ENCODE results near the gene SEC23A. TPM values are rescaled to one million over a fixed set of nuclear protein-coding genes. Genes with fewer than 3 reads are reported as not detected.
A peak's percentile ranks its signal among the peaks of the same experiment; 100 is the strongest.
"Not testable (repeated sequence)": the region's sequence is repeated elsewhere in the genome, so short reads cannot be mapped to it uniquely, and the experiment has no call there.

The SEC23A gene
- total RNA-seq, 1 experiment from 2014 or later, result 82.4 TPM

DNA sequence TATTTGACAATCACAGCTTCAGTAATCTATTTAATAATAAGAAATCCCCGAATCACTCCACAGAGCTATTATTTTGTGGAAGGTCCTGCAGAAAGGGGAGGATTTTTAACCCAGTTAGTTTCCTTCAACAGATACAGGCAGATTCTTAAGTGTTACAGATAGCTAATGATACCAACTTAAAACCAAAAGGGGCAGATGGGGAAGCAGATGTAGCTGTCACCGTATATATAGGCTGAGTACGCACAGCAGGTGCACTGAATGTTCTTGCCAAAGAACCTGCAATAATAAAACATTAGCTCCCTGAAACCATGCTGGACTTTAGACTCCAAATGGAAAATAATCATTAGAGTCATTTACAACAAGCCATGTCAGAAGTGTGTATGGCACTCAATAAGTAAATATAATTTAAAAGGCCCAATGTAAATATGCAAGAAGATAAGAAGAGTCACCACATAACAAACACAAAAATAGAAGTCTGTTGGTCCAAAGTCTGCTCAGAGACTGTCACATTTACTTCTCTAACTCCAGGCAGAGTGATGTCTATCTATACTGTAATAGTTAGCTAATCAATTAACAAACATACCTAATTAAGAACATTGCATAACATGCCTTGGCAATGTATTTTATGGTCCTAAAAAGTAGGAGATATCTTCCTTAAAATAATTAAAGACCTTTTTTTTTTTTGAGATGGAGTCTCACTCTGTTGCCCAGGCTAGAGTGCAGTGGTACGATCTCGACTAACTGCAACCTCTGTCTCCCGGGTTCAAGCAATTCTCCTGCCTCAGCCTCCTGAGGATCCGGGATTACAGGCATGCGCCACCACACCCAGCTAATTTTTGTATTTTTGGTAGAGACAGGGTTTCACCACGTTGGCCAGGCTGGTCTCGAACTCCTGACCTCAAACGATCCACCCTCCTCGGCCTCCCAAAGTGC is 78.8 kb downstream of the SEC23A start:
- Mint-ChIP-seq H3K9me3 (ENCODE audit: unreplicated experiment) (no peaks in the 10 kb centered on the region), H3K4me3 (ENCODE audit: unreplicated experiment) (no peak overlapping the region), H3K27me3 (ENCODE audit: insufficient read depth, unreplicated experiment) (no peaks in the 10 kb centered on the region), H3K4me1 (ENCODE audit: insufficient read depth, unreplicated experiment) (peaks cover 6% of the 10 kb centered on the region), H3K36me3 (ENCODE audit: insufficient read depth, unreplicated experiment) (peaks cover 20% of the 10 kb centered on the region), H3K27ac (ENCODE audit: low read depth, unreplicated experiment) (no peak overlapping the region)
- intact Hi-C loops (cut with micrococcal nuclease), result no loop called here
- DNase-seq (ENCODE audit: unreplicated experiment), result no peak
- ChIA-PET POLR2A (no interaction called here), CTCF (interaction anchor here (0.6 to 3.0 kb wide), 2 partner anchors 8 to 141 kb away, joined by 3 to 14 read pairs; no protein-coding TSS in a partner anchor)
- no TSS peak for BruUV-seq (replicated peaks)
- no peak for TF ChIP-seq CTCF (IDR thresholded peaks at IDR 0.05; ENCODE audit: unreplicated experiment)

DNA sequence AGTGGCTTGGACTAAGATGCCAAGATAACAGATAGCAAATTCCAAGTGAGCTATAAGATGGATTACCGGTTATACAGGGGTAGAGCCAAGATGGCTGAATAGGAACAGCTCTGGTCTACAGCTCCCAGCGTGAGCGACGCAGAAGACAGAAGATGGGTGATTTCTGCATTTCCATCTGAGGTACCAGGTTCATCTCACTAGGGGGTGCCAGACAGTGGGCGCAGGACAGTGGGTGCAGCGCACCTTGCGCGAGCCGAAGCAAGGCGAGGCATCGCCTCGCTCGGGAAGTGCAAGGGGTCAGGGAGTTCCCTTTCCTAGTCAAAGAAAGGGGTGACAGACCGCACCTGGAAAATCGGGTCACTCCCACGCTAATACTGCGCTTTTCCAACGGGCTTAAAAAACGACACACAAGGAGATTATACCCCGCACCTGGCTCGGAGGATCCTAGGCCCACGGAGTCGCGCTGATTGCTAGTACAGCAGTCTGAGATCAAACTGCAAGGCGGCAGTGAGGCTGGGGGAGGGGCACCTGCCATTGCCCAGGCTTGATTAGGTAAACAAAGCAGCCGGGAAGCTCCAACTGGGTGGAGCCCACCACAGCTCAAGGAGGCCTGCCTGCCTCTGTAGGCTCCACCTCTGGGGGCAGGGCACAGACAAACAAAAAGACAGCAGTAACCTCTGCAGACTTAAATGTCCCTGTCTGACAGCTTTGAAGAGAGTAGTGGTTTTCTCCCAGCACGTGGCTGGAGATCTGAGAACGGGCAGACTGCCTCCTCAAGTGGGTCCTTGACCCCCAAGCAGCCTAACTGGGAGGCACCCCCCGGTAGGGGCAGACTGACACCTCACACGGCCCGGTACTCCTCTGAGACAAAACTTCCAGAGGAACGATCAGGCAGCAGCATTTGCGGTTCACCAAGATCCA is 85.7 kb downstream of the SEC23A start:
- DNase-seq (ENCODE audit: unreplicated experiment); BruUV-seq (replicated peaks); H3K36me3 Mint-ChIP-seq (ENCODE audit: insufficient read depth, unreplicated experiment); POLR2A ChIA-PET; H3K9me3 Mint-ChIP-seq (ENCODE audit: unreplicated experiment); H3K4me3 Mint-ChIP-seq (ENCODE audit: unreplicated experiment); H3K27me3 Mint-ChIP-seq (ENCODE audit: insufficient read depth, unreplicated experiment); H3K27ac Mint-ChIP-seq (ENCODE audit: low read depth, unreplicated experiment): not testable (repeated sequence)
- H3K4me1 Mint-ChIP-seq (ENCODE audit: insufficient read depth, unreplicated experiment), result peaks cover 12% of the 10 kb centered on the region
- CTCF ChIA-PET, result interaction anchor here (0.6 to 3.3 kb wide), 7 partner anchors 8 to 413 kb away, joined by 3 to 18 read pairs (median 3); no protein-coding TSS in a partner anchor
- intact Hi-C loops (cut with micrococcal nuclease), result loop anchor here (10.0 kb wide), 1 partner anchor 413 kb away; no protein-coding TSS in a partner anchor

DNA sequence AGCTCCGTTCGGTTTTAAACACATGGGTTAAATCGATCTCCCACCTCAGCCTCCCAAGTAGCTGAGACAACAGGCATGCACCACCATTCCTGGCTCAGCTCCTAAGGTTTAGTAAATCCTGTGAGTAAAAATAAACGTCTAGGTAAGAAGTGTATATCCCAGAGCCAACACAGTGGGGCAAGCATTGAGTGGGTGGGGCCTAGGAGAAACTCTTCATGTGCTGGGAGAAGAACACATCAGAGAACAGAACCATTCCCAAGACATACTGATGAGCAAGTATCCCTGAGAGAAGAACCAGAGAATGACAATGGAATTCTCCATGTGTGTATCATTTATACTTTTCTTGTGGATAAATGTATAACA is 86.3 kb downstream of the SEC23A start:
- no peak overlapping the region for H3K4me3 Mint-ChIP-seq (ENCODE audit: unreplicated experiment)
- H3K36me3 Mint-ChIP-seq (ENCODE audit: insufficient read depth, unreplicated experiment), result peaks cover 6% of the 10 kb centered on the region
- intact Hi-C loops (cut with micrococcal nuclease), result loop anchor here (10.0 kb wide), 1 partner anchor 412 kb away; no protein-coding TSS in a partner anchor
- no peaks in the 10 kb centered on the region for H3K9me3 Mint-ChIP-seq (ENCODE audit: unreplicated experiment)
- CTCF ChIA-PET, result interaction anchor here (0.6 to 4.0 kb wide), 15 partner anchors 8 to 1114 kb away, joined by 3 to 32 read pairs (median 4); no protein-coding TSS in a partner anchor
- no TSS peak for BruUV-seq (replicated peaks)
- POLR2A ChIA-PET, result interaction anchor here (0.7 to 0.8 kb wide), 2 partner anchors 37 to 725 kb away, joined by 3 to 4 read pairs; no protein-coding TSS in a partner anchor
- H3K4me1 Mint-ChIP-seq (ENCODE audit: insufficient read depth, unreplicated experiment), result peaks cover 12% of the 10 kb centered on the region
- TF ChIP-seq CTCF (IDR thresholded peaks at IDR 0.05; ENCODE audit: unreplicated experiment), result no peak
- no peaks in the 10 kb centered on the region for H3K27me3 Mint-ChIP-seq (ENCODE audit: insufficient read depth, unreplicated experiment)
- H3K27ac Mint-ChIP-seq (ENCODE audit: low read depth, unreplicated experiment), result no peak overlapping the region
- DNase-seq (ENCODE audit: unreplicated experiment), result no peak

GRCh38 chr14:39015964-39016577 is 87.0 kb downstream of the SEC23A start:
- Mint-ChIP-seq H3K4me3 (ENCODE audit: unreplicated experiment) (no peak overlapping the region), H3K36me3 (ENCODE audit: insufficient read depth, unreplicated experiment) (peaks cover 6% of the 10 kb centered on the region), H3K27me3 (ENCODE audit: insufficient read depth, unreplicated experiment) (no peaks in the 10 kb centered on the region), H3K27ac (ENCODE audit: low read depth, unreplicated experiment) (no peak overlapping the region), H3K4me1 (ENCODE audit: insufficient read depth, unreplicated experiment) (peaks cover 12% of the 10 kb centered on the region), H3K9me3 (ENCODE audit: unreplicated experiment) (no peaks in the 10 kb centered on the region)
- intact Hi-C loops (cut with micrococcal nuclease), result loop anchor here (1.0 to 10.0 kb wide), 4 partner anchors 149 to 1113 kb away; no protein-coding TSS in a partner anchor
- CTCF ChIA-PET, result interaction anchor here (0.6 to 4.0 kb wide), 40 partner anchors 9 to 1272 kb away, joined by 3 to 32 read pairs (median 4); partner anchors contain the start of gene CLEC14A
- TF ChIP-seq CTCF (IDR thresholded peaks at IDR 0.05; ENCODE audit: unreplicated experiment), result no peak
- POLR2A ChIA-PET, result interaction anchor here (0.6 to 1.6 kb wide), 5 partner anchors 24 to 725 kb away, joined by 3 to 4 read pairs (median 3); partner anchors contain the start of gene SEC23A
- BruUV-seq (replicated peaks), result no TSS peak
- DNase-seq (ENCODE audit: unreplicated experiment), result peak; percentile 74
